OCI-LY3 (cell line): ENCODE data around the gene UMAD1.

Experiments used
- CTCF ChIP-seq: fragments of 200-600, 300-600 bp; sonication (generic); IDR thresholded peaks from 2 replicates; pipeline ENCODE4 v1.5.1; 2014; ENCODE audit warnings: antibody characterized with exemption, low read length, low read depth
- EZH2phosphoT487 ChIP-seq: fragments of 200-600 bp; shearing (Covaris generic); IDR thresholded peaks from 2 replicates; pipeline ENCODE4 v1.6.1; 2018; ENCODE audit warnings: antibody characterized with exemption, mixed run types, low read depth

- no peak for TF ChIP-seq CTCF
- no peak for TF ChIP-seq EZH2phosphoT487
Observed at GRCh38 chr7:7707806-7708205, 67.3 kb downstream of the UMAD1 start.
